ENCODE results near the gene MACROD1.

DNA sequence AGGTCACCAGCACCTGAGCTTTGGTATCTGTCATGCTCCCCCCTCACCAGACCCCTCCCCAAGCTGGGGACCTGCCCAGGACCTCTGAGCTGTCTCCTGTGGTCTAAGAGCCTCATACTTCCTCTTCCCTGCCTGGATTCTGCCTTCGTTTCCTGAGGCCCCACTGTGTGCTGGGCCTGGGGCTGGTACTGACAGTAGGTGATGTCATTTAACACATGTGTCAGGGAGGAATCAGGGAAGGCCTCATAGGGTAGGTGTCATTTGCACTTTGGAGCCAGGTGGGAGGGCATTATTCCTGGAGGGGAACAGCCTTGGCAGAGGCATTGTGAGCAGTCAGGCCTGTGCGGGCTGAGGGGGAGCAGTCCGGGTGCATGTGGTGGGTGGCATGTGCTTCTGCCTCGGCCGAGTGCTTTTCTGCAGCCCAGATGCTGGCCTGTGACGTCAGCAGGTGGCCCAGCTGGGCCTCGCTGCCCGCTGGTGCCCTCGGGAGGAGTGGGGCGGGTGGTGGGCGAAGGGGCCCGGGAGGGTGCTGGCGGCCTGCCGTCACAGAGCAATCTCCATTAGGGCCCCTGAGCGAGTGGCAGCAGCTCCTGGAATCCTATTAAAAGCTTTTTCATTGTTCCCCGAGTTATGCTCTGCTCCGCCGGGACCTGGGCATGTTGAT lies 121.1 kb downstream of the MACROD1 start:
- TF ChIP-seq, protein P1, sequence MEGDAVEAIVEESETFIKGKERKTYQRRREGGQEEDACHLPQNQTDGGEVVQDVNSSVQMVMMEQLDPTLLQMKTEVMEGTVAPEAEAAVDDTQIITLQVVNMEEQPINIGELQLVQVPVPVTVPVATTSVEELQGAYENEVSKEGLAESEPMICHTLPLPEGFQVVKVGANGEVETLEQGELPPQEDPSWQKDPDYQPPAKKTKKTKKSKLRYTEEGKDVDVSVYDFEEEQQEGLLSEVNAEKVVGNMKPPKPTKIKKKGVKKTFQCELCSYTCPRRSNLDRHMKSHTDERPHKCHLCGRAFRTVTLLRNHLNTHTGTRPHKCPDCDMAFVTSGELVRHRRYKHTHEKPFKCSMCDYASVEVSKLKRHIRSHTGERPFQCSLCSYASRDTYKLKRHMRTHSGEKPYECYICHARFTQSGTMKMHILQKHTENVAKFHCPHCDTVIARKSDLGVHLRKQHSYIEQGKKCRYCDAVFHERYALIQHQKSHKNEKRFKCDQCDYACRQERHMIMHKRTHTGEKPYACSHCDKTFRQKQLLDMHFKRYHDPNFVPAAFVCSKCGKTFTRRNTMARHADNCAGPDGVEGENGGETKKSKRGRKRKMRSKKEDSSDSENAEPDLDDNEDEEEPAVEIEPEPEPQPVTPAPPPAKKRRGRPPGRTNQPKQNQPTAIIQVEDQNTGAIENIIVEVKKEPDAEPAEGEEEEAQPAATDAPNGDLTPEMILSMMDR (IDR thresholded peaks at IDR 0.05): no peak
- no peak for TF ChIP-seq POLR2A (IDR thresholded peaks at IDR 0.05)

Data from adrenal gland (tissue), 5 donors.